NOMO-1 treated with dmso at 0.1 percent for 144 hours (cell line): ENCODE data around the gene PFKFB3.

Source experiments
- DNase-seq: peaks from one replicate; lab custom pipeline; 2025; ENCODE audit not compliant: unreplicated experiment; lab: John Stamatoyannopoulos, UW

PFKFB3 gene

DNA sequence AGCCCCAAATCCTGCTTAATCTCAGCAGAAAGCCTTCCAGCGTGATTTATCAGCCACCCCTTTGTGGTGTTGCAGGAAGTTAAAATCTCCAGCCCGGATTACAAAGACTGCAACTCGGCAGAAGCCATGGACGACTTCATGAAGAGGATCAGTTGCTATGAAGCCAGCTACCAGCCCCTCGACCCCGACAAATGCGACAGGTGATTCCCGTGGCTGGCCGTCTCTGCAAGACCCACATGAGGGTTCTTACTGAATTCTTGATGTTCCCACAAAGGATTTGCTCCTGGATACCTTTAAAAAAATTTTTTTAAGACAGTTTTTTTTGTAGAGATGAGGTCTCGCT is 16.7 kb downstream of the PFKFB3 start:
- no peak for DNase-seq

DNA sequence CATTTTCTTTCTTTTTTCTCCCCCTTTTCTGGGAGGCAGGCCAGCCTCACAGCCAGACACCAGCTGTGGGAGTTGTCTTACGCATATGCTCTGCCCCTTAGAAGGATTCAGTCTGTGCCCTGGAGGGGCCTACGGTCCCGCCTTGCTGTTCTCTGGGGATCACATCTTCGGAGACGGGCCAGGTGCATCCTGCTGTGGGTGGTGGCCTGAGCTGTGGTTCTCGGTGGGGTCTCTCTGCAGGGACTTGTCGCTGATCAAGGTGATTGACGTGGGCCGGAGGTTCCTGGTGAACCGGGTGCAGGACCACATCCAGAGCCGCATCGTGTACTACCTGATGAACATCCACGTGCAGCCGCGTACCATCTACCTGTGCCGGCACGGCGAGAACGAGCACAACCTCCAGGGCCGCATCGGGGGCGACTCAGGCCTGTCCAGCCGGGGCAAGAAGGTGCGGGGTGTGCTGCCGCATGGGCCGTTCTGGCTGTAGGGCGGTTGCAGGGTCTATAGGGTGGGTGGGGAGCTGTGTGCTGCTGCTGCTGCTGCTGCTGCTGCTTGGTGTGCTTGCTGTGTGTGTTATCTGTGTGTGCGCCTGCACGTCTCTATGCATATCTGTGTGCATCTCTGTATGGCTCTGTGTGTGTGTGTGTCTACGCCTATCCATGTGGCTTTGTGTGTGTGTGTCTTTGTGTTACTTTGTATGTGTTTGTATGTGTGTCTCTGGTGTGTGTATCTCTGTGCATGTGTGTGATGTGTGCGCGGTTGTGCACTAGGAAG is 17.9 kb downstream of the PFKFB3 start:
- no peak for DNase-seq

DNA sequence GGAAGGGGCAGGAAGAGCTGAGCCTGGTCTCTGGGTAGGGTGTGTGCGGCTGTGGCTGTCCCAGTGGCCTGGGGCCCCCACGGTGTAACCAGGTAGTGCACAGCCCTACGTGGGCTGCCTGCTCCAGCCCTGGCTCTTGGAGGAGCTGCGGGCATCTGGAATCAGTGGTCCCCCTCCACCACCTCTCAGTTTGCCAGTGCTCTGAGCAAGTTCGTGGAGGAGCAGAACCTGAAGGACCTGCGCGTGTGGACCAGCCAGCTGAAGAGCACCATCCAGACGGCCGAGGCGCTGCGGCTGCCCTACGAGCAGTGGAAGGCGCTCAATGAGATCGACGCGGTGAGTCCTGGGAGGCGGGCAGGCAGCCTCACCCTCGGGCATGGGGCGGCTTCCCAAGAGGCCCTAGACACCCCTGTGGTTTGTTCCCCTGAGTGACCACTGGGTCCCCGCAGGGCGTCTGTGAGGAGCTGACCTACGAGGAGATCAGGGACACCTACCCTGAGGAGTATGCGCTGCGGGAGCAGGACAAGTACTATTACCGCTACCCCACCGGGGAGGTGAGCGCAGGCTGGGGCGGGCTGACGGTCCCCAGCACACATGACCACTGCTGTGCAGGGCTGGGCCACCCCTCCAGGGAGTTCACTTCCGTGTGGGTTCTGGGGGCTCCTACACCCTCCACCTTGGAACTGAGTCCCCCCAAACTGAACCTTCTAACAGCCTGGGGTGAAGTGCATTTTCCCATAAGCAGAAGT is 18.6 kb downstream of the PFKFB3 start:
- no peak for DNase-seq

- no peak for DNase-seq
Measured at GRCh38 chr10:6221971-6222751, 19.4 kb downstream of the PFKFB3 start.

DNA sequence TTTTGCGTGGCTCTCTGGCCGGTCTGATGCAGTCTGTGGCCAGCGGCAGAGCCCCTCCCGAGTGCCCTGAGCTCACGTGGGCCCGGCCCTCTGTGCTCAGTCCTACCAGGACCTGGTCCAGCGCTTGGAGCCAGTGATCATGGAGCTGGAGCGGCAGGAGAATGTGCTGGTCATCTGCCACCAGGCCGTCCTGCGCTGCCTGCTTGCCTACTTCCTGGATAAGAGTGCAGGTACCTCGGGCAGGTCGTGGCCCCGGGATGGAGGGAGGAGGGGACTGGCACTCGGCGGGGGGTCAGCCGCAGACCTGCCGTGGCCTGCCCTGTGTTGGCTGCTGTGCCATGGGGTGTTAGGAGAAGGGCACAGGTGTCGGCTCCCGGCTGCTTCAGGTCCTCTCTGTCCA is 20.0 kb downstream of the PFKFB3 start:
- DNase-seq: no peak

- no peak for DNase-seq
Measured at GRCh38 chr10:6223981-6224380, 21.2 kb downstream of the PFKFB3 start.

DNA sequence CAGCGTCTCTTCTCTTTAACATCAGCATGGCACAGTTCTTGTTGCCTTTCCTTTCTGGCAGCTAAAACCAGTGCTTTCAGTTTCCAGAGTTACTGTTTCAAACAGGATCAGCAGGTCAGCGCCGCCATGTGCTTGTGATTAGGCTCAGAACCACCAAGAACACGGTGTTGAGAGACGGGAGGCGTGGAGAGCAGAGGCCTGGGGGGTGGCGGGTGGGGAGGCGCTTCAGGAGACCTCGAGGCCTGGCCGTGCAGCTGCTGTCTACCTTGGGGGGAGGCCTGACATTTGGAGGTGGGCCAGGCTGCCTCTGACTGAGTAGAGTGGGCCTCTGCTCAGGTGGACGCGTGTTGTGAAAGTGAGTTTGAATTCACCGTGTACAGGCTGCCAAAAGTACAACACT is 22.0 kb downstream of the PFKFB3 start:
- no peak for DNase-seq

DNA sequence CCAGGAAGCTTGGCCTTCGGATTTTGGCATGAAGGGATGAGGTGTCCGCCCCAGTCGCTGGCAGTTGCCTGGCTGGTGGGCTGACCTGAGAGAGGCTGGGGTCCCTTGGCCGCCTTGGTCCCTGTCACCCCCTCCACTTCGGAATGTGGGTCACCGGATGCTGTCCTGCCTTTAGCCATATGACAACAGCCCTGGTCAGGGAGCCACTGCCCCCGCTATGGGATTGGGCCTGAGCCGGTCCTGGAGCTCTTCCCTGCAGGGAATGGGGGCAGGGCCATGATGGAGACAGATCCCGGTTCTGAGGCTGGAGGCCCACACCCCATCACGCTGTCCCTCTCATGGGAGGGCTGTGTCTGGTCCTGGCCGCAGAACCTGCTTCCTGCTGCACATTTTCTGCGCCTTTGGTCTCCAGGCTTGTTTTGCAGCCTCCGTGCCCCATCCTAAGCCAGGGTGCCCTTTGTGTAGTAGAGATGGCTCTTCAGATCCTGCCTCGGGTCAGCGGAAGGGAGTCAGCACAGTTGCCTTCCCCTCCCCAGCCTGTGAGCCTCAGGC is 22.6 kb downstream of the PFKFB3 start:
- DNase-seq: no peak

GRCh38 chr10:6226216-6226615 is 23.5 kb downstream of the PFKFB3 start:
- DNase-seq: no peak

- no peak for DNase-seq
Measured at GRCh38 chr10:6227346-6227745, 24.6 kb downstream of the PFKFB3 start.

DNA sequence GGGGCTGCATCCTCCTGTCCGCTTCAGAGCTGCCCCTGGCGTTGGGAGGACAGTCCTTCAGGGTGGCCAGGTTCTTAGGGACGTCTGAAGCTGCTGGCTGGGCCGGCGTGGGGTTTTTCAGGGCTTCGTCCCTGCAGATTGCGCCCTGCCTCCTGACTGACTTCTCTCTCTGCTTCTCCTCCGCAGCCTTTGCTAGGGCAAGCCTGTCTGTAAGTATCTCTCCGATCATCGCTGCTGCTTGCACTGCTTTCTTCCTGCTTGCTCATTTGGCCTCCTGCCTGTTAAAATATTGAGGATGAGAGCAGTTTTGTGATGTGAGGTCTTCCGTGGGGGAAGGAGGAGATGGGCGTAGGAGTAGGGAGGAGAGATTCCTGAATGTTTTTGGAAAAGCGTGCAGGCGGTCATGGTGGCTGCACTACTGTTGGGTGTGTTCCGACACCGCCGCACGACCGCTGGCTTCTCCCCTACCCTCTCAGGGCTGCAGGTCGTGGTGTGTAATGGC is 25.3 kb downstream of the PFKFB3 start:
- DNase-seq: no peak

GRCh38 chr10:6228647-6229046 is 25.9 kb downstream of the PFKFB3 start:
- DNase-seq: no peak

DNA sequence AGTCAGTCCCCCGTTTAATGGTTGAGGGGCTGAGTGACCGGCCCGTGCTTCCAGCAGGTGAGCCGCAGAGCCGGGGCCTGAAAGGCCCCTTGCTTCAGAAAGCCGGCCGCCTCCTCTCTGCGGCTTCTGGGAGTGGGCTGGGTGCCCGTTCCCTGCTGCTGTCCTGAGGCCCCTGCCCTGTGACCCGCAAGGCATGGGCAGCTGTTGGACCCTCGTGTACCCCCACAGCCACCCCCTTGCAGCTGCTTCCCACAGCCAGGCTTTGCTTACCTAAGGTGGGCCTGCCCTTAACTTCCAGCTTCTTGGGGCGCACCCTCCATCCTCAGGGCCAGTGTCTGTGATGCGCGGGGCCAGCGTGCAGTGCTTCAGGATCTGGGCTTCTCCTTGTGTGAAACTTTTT is 26.6 kb downstream of the PFKFB3 start:
- DNase-seq: no peak

- no peak for DNase-seq
Measured at GRCh38 chr10:6229746-6230145, 27.0 kb downstream of the PFKFB3 start.

DNA sequence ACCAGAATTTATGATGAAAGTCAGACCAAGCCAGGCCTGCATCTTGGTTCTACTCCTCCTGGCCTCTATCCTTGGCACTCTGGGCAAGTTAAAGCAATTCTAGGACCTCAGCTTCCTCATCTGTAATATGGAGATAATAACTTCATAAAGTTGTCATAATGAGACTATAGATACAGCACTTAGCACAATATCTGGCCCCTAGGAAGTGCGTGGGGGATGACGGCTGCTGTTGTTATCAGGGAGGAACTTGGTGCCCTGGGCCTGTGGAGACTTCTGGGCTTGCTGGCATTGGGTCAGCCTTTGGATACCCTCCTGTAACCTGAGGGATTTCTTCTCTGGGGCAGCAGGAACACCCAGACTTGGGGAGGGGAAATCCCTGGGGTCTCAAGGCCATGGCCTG is 27.6 kb downstream of the PFKFB3 start:
- DNase-seq: no peak

DNA sequence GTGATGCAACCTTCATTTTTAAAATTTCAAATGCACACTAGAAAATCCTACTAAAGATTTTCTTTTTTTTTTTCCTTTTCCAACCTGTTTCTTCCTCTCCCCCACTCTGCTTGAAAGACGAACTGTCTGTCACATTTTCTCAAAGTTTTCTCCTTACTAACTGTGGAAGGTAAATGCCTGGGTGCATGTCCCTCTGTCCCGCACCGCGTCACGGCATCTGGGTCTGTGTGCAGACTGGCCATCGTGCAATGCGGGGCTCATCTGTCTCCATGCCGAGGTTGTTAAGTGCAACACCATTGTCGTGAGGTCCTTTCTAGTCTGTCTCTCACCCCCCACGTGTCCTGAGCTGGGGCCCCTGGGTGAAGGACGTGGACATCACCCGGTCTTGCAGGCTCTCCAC is 28.4 kb downstream of the PFKFB3 start:
- no peak for DNase-seq

GRCh38 chr10:6231730-6232129 is 29.0 kb downstream of the PFKFB3 start:
- DNase-seq: no peak

GRCh38 chr10:6232225-6232807 is 29.6 kb downstream of the PFKFB3 start:
- DNase-seq: no peak

- no peak for DNase-seq
Measured at GRCh38 chr10:6232846-6233724, 30.4 kb downstream of the PFKFB3 start.

DNA sequence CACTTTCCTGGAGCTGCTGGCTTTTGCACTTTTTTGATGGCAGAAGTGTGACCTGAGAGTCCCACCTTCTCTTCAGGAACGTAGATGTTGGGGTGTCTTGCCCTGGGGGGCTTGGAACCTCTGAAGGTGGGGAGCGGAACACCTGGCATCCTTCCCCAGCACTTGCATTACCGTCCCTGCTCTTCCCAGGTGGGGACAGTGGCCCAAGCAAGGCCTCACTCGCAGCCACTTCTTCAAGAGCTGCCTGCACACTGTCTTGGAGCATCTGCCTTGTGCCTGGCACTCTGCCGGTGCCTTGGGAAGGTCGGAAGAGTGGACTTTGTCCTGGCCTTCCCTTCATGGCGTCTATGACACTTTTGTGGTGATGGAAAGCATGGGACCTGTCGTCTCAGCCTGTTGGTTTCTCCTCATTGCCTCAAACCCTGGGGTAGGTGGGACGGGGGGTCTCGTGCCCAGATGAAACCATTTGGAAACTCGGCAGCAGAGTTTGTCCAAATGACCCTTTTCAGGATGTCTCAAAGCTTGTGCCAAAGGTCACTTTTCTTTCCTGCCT is 31.1 kb downstream of the PFKFB3 start:
- no peak for DNase-seq
